Keratinocyte (primary cell): ENCODE data around the gene CD55. TPM values are rescaled to one million over a fixed set of nuclear protein-coding genes. Genes with fewer than 3 reads are reported as not detected.

ENCODE experiments used
- DNase-seq: peaks from one replicate; pipeline ENCODE4 v3.0.0-alpha.2; 2011; ENCODE audit warnings: low read depth, missing footprints, low spot score
- FAIRE-seq: peaks from 2 replicates; lab custom pipeline; 2011; peaks lifted over from hg19 to GRCh38; lab: Jason Lieb, UNC
- H2AFZ ChIP-seq: 2 replicates; pipeline ENCODE4 v1.6.0; 2012; ENCODE audit warnings: low read length, control low read depth, inconsistent platforms; ENCODE audit not compliant: control insufficient read depth
- H3K27ac ChIP-seq: 2 replicates; pipeline ENCODE4 v1.5.1; 2011; ENCODE audit warnings: low read length; ENCODE audit not compliant: control insufficient read depth, insufficient read depth
- H3K27me3 ChIP-seq: 3 replicates; pipeline ENCODE4 v1.6.0; 2011; ENCODE audit warnings: low read length; ENCODE audit not compliant: control insufficient read depth, insufficient read depth; ENCODE audit errors: extremely low read depth
- H3K36me3 ChIP-seq, 2 experiments: 2 replicates in 1 of 2; 3 replicates in 1 of 2; pipeline ENCODE4 v1.5.1; 2011; ENCODE audit warnings: low read length in 2 of 2, mild to moderate bottlenecking in 1 of 2; ENCODE audit not compliant: control insufficient read depth in 2 of 2, insufficient read depth in 2 of 2; ENCODE audit errors: extremely low read depth in 1 of 2
- H3K4me1 ChIP-seq: 3 replicates; pipeline ENCODE4 v1.5.1; 2011; ENCODE audit warnings: low read length; ENCODE audit not compliant: control insufficient read depth, insufficient read depth; ENCODE audit errors: extremely low read depth
- H3K4me2 ChIP-seq: 3 replicates; pipeline ENCODE4 v1.6.0; 2011; ENCODE audit warnings: low read depth, low read length; ENCODE audit not compliant: control insufficient read depth, insufficient read depth; ENCODE audit errors: extremely low read depth
- H3K4me3 ChIP-seq, 3 experiments: fragments of 200-600 bp in 1 of 3; sonication (generic) in 1 of 3; 2 replicates in 2 of 3; 3 replicates in 1 of 3; pipeline ENCODE4 v1.5.1; 2011 to 2016; ENCODE audit warnings: low read length in 3 of 3, mild to moderate bottlenecking in 3 of 3, control low read depth in 2 of 3, inconsistent platforms in 1 of 3, low read depth in 1 of 3, mixed read lengths in 1 of 3, mixed run types in 1 of 3, moderate library complexity in 1 of 3; ENCODE audit not compliant: control insufficient read depth in 2 of 3, insufficient read depth in 2 of 3; ENCODE audit errors: extremely low read depth in 1 of 3
- H3K79me2 ChIP-seq: 2 replicates; pipeline ENCODE4 v1.6.0; 2012; ENCODE audit warnings: low read length; ENCODE audit not compliant: control insufficient read depth, insufficient read depth
- H3K9ac ChIP-seq: 3 replicates; pipeline ENCODE4 v1.6.0; 2011; ENCODE audit warnings: low read length; ENCODE audit not compliant: control insufficient read depth, insufficient read depth; ENCODE audit errors: extremely low read depth
- H3K9me1 ChIP-seq: 3 replicates; pipeline ENCODE4 v1.6.0; 2011; ENCODE audit warnings: low read length; ENCODE audit not compliant: control insufficient read depth, insufficient read depth; ENCODE audit errors: extremely low read depth
- H3K9me3 ChIP-seq: 2 replicates; pipeline ENCODE4 v1.5.1; 2012; ENCODE audit warnings: low read depth, low read length; ENCODE audit not compliant: control insufficient read depth
- H4K20me1 ChIP-seq: 3 replicates; pipeline ENCODE4 v1.6.0; 2011; ENCODE audit warnings: low read length; ENCODE audit not compliant: control insufficient read depth, insufficient read depth; ENCODE audit errors: extremely low read depth
- EZH2 ChIP-seq: IDR thresholded peaks from one replicate; pipeline ENCODE4 v1.6.1; 2012; ENCODE audit warnings: inconsistent platforms, mild to moderate bottlenecking, low read length, moderate library complexity
- dilution Hi-C: fragments of 300-500 bp; cut with MboI; formaldehyde crosslinking; loops from one replicate; pipeline ENCODE4 v1.7.0; 2020; ENCODE audit warnings: low sequenced_read_pairs; ENCODE audit not compliant: extremely low pct_ligation_motif_present
- polyA plus RNA-seq, 5 experiments: library from polyadenylated mRNA; depleted of rRNA in 3 of 5; stranded (reverse) in 3 of 5; stranded (forward) in 1 of 5; unstranded in 1 of 5; fragments of >200 nt; gene quantifications; 1 replicate in 1 of 5; 2 replicates in 3 of 5; 3 replicates in 1 of 5; pipeline versions ENCODE4 v1.2.1 to v1.2.3, GENCODE V29; 2011 to 2012; ENCODE audit warnings: missing spikeins in 2 of 5, low read depth in 1 of 5, low replicate concordance in 1 of 5
- TF ChIP-seq, protein P1 (sequence below), 3 experiments: IDR thresholded peaks in 1 of 3; conservative IDR thresholded peaks in 1 of 3; optimal IDR thresholded peaks in 1 of 3; 2 replicates in 2 of 3; 3 replicates in 1 of 3; pipeline versions ENCODE3 to v1.5.1; 2011; ENCODE audit warnings: low read length in 3 of 3, mild to moderate bottlenecking in 3 of 3, moderate library complexity in 2 of 3, control low read depth in 1 of 3, inconsistent platforms in 1 of 3; ENCODE audit not compliant: insufficient read depth in 2 of 3; ENCODE audit errors: extremely low read depth in 1 of 3

Gene CD55
- polyA plus RNA-seq, 1 donor (not counting 4 experiments of a cell fraction or from before 2014, with no cell fraction given): 37.3 TPM

DNA sequence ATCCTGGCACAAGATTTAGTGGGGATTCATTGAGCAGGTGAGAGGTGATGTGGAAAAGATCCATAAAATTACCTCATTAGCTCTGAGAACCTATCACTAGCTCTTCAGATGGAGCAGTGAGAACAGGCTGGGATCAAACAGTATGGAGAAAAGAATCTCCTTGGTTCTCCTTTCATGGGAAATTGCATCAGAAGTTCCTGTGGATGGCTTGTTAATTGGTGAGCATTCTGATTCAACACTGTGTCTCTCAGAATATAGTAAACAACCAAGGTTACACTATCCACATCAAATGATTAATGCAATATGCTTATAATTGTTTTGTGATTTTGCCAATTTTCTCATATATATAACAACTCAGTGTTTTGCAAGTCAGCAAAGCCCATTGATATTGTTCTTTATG is 8.3 kb upstream of the CD55 start:
- H3K79me2 ChIP-seq: no peaks in the 10 kb centered on the region
- no peaks in the 10 kb centered on the region for H4K20me1 ChIP-seq
- no peaks in the 10 kb centered on the region for H3K9me3 ChIP-seq
- peaks cover 40% of the 10 kb centered on the region for H3K4me1 ChIP-seq
- dilution Hi-C loops: no loop called here
- FAIRE-seq (no peak), DNase-seq (no peak)
- no peaks in the 10 kb centered on the region for H3K27me3 ChIP-seq
- H3K9me1 ChIP-seq: no peaks in the 10 kb centered on the region
- no peak overlapping the region for H3K9ac ChIP-seq
- no peaks in the 10 kb centered on the region for H3K36me3 ChIP-seq
- H3K4me2 ChIP-seq: no peak overlapping the region
- TF ChIP-seq, protein P1, sequence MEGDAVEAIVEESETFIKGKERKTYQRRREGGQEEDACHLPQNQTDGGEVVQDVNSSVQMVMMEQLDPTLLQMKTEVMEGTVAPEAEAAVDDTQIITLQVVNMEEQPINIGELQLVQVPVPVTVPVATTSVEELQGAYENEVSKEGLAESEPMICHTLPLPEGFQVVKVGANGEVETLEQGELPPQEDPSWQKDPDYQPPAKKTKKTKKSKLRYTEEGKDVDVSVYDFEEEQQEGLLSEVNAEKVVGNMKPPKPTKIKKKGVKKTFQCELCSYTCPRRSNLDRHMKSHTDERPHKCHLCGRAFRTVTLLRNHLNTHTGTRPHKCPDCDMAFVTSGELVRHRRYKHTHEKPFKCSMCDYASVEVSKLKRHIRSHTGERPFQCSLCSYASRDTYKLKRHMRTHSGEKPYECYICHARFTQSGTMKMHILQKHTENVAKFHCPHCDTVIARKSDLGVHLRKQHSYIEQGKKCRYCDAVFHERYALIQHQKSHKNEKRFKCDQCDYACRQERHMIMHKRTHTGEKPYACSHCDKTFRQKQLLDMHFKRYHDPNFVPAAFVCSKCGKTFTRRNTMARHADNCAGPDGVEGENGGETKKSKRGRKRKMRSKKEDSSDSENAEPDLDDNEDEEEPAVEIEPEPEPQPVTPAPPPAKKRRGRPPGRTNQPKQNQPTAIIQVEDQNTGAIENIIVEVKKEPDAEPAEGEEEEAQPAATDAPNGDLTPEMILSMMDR (optimal IDR thresholded peaks at IDR 0.05 in 1 of 3, IDR thresholded peaks at IDR 0.05 in 1 of 3, conservative IDR thresholded peaks at IDR 0.05 in 1 of 3; ENCODE audit: extremely low read depth in 1 of 3, insufficient read depth in 2 of 3, low read length in 3 of 3): no peak
- no peak for TF ChIP-seq EZH2
- H3K27ac ChIP-seq: no peak overlapping the region
- no peak overlapping the region for H3K4me3 ChIP-seq
- no peak overlapping the region for H2AFZ ChIP-seq

DNA sequence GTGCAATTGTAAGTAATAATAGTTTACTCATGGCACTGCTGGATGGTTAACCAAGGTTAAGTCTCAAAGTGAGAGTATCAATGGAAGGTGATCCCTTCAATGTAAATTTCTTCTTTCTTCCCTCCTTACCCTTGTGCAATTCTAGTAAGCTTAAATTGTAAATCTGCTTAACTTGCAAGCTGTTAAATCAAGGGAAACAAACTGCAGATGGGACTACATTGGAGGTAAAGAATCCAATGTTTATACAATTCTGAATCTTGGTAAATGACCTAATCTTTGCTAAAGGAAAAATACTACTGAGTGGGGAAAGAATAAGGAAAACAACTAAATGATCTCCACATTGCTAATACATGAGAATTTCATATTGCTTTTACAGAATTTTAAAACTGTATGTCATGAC is 6.7 kb upstream of the CD55 start:
- Histone ChIP-seq H3K27ac (no peak overlapping the region), H3K27me3 (no peaks in the 10 kb centered on the region), H3K9me1 (no peaks in the 10 kb centered on the region), H3K4me3 (no peak overlapping the region), H3K36me3 (no peaks in the 10 kb centered on the region), H3K9me3 (no peaks in the 10 kb centered on the region), H3K79me2 (no peaks in the 10 kb centered on the region), H4K20me1 (no peaks in the 10 kb centered on the region), H3K4me1 (peaks cover 36% of the 10 kb centered on the region), H3K4me2 (no peak overlapping the region), H2AFZ (no peak overlapping the region), H3K9ac (no peak overlapping the region)
- DNase-seq: no peak
- no peak for FAIRE-seq
- no peak for TF ChIP-seq EZH2
- dilution Hi-C loops: no loop called here

DNA sequence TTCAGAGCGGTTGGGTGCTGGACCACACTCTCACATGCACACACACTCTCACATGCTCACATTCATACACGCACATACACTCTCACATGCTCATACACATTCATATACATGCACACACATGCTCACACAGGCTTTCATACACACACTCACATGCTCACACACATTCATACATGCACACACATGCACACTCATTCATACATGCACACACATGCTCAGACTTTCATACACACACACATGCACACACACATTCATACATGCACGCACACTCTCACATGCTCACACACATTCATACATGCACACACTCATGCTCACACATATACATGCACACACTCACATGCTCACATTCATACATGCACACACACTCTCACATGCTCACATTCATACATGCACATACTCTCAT is 6.0 kb upstream of the CD55 start:
- Histone ChIP-seq H3K9me3 (no peaks in the 10 kb centered on the region), H3K27me3 (no peaks in the 10 kb centered on the region), H3K79me2 (no peaks in the 10 kb centered on the region), H3K4me1 (peaks cover 33% of the 10 kb centered on the region), H4K20me1 (no peaks in the 10 kb centered on the region), H3K9me1 (no peaks in the 10 kb centered on the region), H3K27ac (no peak overlapping the region), H3K36me3 (no peaks in the 10 kb centered on the region), H3K4me3 (no peak overlapping the region), H3K9ac (no peak overlapping the region), H3K4me2 (no peak overlapping the region), H2AFZ (no peak overlapping the region)
- DNase-seq: no peak
- dilution Hi-C loops: no loop called here
- no peak for FAIRE-seq
- TF ChIP-seq, protein P1 (optimal IDR thresholded peaks at IDR 0.05 in 1 of 3, IDR thresholded peaks at IDR 0.05 in 1 of 3, conservative IDR thresholded peaks at IDR 0.05 in 1 of 3; ENCODE audit: extremely low read depth in 1 of 3, insufficient read depth in 2 of 3, low read length in 3 of 3): no peak
- no peak for TF ChIP-seq EZH2
